SH-SY5Y (cell line): ENCODE results near the gene ATAD1.

Source experiments
- GATA2 ChIP-seq: IDR thresholded peaks from 2 replicates; pipeline ENCODE4 v1.6.1; 2011; ENCODE audit warnings: mild to moderate bottlenecking, low read depth, low read length
- GATA3 ChIP-seq: IDR thresholded peaks from 2 replicates; pipeline ENCODE4 v1.6.1; 2011; ENCODE audit warnings: low read depth, mild to moderate bottlenecking, low read length, moderate library complexity

Gene ATAD1

DNA sequence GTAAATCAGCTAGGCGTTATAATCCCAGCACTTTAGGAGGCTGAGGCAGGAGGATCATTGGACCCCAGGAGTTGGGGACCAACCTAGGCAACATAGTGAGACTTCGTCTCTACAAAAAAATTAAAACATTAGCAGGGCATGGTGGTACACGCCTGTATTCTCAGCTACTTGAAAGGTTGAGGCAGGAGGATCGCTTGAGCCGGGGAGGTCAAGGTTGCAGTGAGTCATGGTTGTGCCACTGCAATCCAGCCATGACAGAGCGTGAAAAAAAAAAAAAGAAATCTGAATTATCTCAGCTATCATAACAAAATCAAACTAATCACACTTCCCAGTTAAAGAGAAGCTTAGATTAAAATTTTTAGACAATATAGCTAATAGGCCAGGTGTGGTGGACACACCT, 35.3 kb downstream of the ATAD1 start:
- no peak for TF ChIP-seq GATA2
- TF ChIP-seq GATA3, result no peak

DNA sequence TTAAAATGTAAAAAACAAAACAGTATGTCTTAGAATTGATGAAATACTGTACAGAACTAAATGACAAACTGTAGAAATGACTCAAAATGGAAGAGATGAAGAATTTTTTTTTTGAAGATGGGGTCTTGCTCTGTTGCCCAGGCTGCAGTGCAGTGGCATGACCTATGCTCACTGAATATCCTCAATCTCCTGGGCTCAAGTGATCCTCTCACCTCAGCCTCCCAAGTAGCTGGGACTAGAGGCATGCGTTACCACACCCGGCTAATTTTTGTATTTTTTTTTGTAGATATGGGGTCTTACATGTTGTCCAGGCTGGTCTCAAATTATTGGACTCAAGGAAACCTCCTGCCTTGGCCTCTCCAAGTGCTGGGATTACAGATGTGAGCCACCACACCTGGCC, 36.5 kb downstream of the ATAD1 start:
- TF ChIP-seq GATA3 (no peak), GATA2 (no peak)

DNA sequence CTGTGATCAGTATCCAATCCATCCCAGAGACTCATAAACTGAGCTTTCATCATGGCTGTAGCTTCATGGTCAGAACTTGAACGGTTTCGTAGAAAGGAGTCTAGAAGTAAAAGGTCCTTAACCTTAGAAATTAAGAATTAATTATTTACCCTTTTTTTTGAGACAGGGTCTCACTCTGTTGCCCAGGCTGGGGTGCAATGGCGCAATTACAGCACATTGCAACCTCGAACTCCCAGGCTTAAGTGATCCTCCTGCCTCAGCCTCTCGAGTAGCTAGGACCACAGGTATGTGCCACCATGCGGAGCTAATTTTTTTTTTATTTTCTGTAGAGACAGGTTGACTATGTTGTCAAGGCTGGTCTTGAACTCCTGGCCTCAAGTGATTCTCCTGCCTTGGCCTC, 41.7 kb downstream of the ATAD1 start:
- no peak for TF ChIP-seq GATA3
- TF ChIP-seq GATA2, result no peak

DNA sequence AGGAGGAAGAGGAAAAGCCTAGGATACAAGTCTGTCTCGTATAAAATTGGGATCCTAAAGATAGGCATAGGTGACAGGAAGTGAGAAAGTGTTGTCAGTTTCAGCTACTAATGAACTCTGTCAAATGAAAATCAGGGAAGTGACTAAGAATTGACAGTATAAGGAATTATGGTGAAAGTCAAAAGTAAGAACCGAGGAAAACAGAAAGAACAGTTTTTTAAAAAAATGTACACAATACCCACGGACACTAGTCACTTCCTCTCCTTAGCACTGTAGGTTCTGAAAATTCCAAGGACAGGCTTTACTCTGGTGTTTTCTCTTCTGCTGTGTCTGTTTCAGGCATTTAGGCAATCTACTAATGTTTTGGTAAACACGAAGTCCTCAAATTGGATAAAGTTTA, 42.3 kb downstream of the ATAD1 start:
- no peak for TF ChIP-seq GATA2
- no peak for TF ChIP-seq GATA3

DNA sequence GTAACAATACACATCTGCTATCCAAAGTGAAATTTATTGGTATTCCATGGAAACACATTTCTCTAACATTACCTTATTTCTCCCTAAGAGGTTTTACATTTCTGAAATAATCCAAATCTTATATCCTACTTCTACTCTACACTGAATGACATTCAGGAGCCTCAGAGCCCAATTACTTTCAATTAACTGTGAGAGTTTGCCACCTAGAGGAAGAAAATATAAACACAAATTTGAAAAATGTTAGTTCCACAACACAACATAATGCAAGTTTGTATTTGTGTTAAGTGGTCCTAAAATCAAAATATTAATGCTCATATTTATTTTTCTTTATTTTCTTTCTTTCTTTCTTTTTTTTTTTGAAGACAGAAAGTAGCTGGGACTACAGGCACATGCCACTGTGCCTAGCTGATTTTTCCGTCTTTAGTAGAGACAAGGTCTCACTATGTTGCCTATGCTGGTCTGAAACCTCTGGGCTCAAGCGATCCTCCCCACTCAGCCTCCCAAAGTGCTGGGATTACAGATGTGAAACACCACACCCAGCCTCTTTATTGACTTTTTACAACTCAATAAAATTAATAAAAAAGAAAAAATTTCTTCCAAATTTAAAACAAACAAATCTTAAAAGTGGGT, 46.0 kb downstream of the ATAD1 start:
- TF ChIP-seq GATA3, result no peak
- no peak for TF ChIP-seq GATA2

DNA sequence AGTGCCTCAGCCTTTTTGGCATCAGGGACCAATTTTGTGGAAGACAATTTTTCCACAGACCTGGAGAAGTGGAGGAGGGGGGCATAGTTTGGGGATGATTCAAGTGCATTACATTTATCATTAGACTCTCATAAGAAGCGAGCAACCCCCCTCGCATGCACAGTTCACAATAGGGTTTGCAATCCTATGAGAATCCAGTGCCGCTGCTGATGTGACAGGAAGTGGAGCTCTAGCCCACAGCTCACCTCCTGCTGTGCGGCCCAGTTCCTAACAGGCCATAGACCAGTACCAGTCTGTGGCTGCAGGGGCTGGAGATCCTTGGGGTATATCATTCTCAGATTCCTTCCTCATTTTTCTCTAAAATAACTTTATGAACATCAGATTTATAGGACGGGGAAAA, 50.8 kb downstream of the ATAD1 start:
- TF ChIP-seq GATA2, result no peak
- TF ChIP-seq GATA3, result no peak

DNA sequence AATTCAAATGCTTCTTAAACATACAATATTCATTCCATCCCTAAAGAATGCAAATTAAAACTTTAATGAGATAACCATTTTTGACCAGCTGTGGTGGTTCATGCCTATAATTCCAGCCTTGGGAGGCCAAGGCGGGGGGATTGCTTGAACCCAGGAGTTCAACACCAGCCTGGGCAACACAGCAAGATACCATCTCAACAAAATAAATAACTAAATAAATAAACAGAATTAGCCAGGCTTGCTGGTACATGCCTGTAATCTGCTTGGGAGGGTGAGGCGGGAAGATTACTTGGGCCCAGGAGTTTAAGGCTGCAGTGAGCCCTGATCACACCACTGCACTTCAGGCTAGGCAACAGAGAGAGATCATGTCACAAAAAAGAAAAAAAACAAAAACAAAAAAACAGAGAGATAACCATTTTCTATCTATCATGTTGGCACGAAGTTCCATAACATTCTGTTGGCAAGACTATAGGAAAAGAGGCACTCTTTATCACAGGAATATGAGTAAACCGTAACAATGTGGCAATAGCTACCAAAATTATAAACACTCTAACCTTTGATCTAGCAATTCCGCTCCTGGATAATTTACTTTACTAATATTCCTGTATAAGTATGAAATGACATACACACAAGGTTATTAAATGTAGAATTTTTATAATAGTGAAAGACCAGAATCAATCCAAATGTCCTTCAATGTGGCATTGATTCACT, 52.2 kb downstream of the ATAD1 start:
- TF ChIP-seq GATA3 (no peak), GATA2 (no peak)

DNA sequence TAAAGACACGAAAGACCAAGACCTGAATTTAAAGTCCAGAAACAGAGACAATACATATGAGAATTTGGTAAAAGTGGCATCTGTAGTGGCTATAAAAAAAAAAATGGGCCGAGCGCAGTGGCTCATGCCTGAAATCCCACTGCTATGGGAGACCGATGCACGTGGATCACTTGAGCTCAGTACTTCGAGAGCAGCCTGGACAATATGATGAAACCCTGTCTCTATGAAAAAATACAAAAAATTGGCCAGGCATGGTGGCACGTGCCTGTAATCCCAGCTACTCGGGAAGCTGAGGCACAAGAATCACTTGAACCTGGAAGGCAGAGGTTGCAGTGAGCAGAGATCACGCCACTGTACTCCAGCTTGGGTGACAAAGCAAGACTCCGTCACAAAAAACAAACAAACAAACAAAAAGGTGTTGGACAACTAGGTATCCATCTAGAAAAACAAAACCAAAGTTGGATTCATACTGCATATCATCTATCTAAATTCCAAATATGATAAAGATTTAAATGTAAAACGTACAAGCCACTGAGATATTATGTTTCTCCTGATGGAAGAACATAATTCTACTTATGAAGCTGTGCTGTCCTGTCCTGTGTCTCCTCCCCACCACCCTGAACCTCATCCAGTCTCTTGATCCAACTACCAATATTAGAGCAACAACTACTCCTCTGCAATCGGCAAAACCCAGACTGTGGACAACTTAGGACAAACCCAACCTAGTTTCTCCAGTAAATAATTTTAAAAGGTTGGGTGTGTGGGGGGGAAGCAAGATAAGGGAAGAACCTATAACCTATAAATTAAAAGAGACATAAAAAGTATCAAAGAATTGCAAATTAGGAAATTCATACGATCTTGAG, 53.7 kb downstream of the ATAD1 start:
- no peak for TF ChIP-seq GATA2
- TF ChIP-seq GATA3, result no peak

DNA sequence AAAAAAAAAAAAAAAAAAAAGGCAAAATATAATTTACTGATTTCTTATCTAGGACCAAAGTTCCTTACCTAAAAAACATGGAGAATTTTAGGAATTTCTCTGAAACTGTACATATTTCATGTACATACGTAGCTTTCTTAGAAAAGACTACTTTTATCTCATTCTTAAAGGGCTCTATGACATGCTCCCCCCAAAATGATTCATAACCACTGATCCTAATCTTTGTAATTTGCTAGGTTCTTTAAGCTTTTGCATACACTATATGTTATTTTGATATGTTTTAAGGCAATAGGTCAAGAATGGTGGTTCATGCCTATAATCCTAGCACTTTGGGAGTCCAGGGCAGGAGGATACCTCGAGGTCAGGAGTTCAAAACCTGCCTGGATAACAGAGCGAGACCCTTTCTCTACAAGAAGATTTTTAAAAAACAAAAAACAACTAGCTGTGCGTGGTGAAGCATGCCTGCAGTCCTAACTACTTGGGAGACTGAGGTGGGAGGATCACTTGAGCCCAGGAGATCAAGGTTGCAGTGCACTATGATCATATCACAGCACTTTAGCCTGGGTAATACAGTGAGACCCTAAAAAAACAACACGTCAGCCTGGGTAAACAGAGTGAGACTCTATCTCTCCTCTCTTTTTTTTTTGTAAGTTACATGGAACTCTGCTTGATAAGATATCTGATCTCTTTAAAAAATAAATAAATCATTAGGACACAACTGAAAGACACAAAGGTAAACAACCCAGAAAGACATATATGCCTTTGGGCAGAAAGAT, 54.8 kb downstream of the ATAD1 start:
- TF ChIP-seq GATA2, result no peak
- no peak for TF ChIP-seq GATA3

DNA sequence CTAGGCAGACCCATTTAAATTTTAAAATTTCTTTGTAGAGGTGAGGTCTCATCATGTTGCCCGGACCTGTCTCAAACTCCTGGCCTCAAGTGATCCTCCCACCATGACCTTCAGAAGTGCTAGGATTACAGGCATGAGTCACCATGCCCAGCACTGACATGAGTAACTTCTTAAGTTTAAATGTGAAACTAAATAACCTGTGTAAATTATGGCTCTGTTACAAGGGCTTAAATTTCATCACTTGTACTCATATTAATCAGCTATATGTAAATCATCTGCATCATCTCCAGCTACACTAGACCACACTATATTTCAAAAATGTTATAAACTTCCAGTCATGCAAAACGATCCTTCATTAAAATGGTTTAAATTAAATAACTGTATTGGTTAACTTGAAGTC, 56.1 kb downstream of the ATAD1 start:
- TF ChIP-seq GATA3 (no peak), GATA2 (no peak)

DNA sequence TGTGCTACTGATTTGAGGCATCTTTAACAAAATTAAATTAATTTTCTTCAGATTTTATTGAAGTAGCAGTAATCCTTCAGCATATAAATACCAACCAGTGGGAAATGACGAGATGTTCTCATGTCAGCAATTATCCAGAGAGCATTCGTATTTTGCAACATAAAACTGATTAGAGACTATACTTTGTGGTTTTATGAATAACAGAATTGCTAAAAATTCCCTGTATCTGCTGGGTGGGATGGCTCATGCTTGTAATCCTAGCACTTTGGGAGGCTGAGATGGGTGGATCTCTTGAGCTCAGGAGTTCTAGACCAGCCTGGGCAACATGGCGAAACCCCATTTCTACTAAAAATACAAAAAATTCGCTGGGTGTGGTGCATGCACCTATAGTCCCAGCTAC, 56.9 kb downstream of the ATAD1 start:
- no peak for TF ChIP-seq GATA3
- no peak for TF ChIP-seq GATA2

DNA sequence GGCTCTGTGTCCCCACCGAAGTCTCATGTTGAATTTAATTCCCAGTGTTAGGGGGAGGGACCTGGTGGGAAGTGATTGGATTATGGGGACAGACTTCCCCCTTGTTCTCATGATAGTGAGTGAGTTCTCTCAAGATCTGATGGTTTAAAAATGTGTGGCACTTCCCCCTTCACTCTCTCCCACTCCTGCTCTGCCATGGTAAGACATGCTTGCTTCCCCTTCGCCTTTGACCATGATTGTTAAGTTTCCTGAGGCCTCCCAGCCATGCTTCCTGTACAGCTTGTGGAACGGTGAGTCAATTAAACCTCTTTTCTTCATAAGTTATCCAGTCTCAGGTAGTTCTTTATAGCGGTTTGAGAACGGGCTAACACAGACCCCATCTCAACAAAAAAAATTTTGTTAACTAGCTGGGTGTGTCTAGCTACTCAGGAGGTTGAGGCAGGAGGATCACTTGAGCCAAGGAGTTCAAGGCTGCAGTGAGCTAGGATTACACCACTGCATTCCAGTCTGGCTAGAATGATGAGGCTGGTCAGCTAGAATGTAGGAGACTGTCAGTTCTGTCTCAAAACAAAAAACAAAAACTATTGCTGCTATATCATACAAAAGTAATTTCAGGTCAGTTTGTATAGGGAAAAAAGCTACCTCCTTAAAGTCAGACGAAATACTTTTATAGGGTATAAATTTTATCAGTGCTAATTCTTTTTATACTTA, 57.7 kb downstream of the ATAD1 start:
- no peak for TF ChIP-seq GATA2
- TF ChIP-seq GATA3, result no peak

DNA sequence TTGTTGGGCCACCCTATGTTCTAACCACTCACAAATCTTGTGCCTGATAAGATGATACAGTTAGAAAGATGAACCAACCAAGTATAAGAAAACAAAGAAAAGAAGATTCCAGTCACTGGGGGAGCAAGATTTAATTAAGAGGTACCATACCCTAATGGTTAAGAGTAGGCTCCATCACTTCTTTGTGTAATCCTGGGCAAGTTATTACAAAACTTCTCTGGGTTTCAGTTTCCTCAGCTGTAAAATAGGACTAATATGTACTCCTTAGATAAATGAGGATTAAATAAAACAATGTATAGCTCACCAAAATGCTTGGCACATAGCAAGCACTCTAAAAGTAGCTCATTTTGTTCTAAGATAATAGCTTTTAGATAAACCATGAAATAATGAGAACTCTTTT, 58.5 kb downstream of the ATAD1 start:
- TF ChIP-seq GATA2 (no peak), GATA3 (no peak)

DNA sequence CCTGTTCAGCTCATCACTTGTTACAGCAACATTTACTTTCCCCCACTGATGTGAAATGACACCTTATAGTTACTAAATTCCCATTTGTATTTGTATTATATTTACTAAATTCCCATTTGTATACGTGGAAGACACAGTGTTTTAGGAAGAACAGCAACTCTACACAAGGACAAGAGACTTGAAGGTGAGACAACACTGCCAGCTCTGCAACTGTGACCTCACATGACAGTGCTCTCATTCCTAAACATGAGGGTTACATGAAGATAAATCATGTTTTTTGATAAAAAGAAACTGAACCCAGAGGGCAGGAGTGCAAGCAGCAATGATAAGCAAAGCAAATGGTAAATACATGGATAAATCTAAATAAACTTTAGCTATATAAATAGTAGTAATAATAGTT, 60.3 kb downstream of the ATAD1 start:
- TF ChIP-seq GATA3 (no peak), GATA2 (no peak)
